Mesenchymal stem cell (in vitro differentiated cells and primary cell): ENCODE measurements around the gene NCKAP1.
A peak's percentile ranks its signal among the peaks of the same experiment; 100 is the strongest.

Source experiments
- DNase-seq: peaks from one replicate; pipeline ENCODE4 v3.0.0-alpha.2; 2013
- H2AFZ ChIP-seq: one replicate; pipeline ENCODE4 v1.6.1; 2013; ENCODE audit warnings: low read depth, mild to moderate bottlenecking, control low read depth, inconsistent platforms, low read length, moderate library complexity
- H2AK5ac ChIP-seq: 2 replicates; pipeline ENCODE4 v1.6.1; 2013; ENCODE audit warnings: low read length, moderate library complexity, mild to moderate bottlenecking, inconsistent platforms; ENCODE audit not compliant: severe bottlenecking
- H2BK120ac ChIP-seq: one replicate; pipeline ENCODE4 v1.6.1; 2013; ENCODE audit warnings: low read depth, mild to moderate bottlenecking, inconsistent platforms, low read length, moderate library complexity
- H2BK12ac ChIP-seq, 2 experiments: one replicate each; pipeline ENCODE4 v1.6.1; 2013; ENCODE audit warnings: inconsistent platforms in 2 of 2, low read length in 2 of 2, mild to moderate bottlenecking in 2 of 2, moderate library complexity in 2 of 2, control low read depth in 1 of 2
- H2BK15ac ChIP-seq: one replicate; pipeline ENCODE4 v1.6.1; 2013; ENCODE audit warnings: mild to moderate bottlenecking, low read depth, inconsistent platforms; ENCODE audit not compliant: poor library complexity, severe bottlenecking
- H2BK5ac ChIP-seq: 2 replicates; pipeline ENCODE4 v1.6.1; 2013; ENCODE audit warnings: low read depth, mild to moderate bottlenecking, low read length, control low read depth, inconsistent platforms; ENCODE audit not compliant: poor library complexity, severe bottlenecking
- H3K14ac ChIP-seq, 2 experiments: one replicate each; pipeline ENCODE4 v1.6.1; 2013; ENCODE audit warnings: inconsistent platforms in 2 of 2, low read length in 2 of 2, control low read depth in 1 of 2, mild to moderate bottlenecking in 1 of 2, moderate library complexity in 1 of 2
- H3K18ac ChIP-seq, 2 experiments: one replicate each; pipeline ENCODE4 v1.6.1; 2013; ENCODE audit warnings: inconsistent platforms in 2 of 2, low read length in 2 of 2, control low read depth in 1 of 2, low read depth in 1 of 2, mild to moderate bottlenecking in 1 of 2
- H3K23ac ChIP-seq, 2 experiments: one replicate each; pipeline ENCODE4 v1.6.1; 2013; ENCODE audit warnings: inconsistent platforms in 2 of 2, low read length in 2 of 2, mild to moderate bottlenecking in 2 of 2, moderate library complexity in 2 of 2, control low read depth in 1 of 2
- H3K27ac ChIP-seq: 2 replicates; pipeline ENCODE4 v1.5.1; 2013; ENCODE audit warnings: mild to moderate bottlenecking, moderate library complexity, low read length, control low read depth, inconsistent platforms; ENCODE audit not compliant: poor library complexity, severe bottlenecking
- H3K27me3 ChIP-seq, 2 experiments: 2 replicates each; pipeline versions ENCODE4 v1.6.1 to v1.7.0; 2013; ENCODE audit warnings: low read length in 2 of 2, mild to moderate bottlenecking in 2 of 2, moderate library complexity in 2 of 2, control low read depth in 1 of 2, inconsistent platforms in 1 of 2; ENCODE audit not compliant: control insufficient read depth in 1 of 2, insufficient read depth in 1 of 2
- H3K36me3 ChIP-seq, 2 experiments: 2 replicates each; pipeline versions ENCODE4 v1.6.1 to v1.7.0; 2013; ENCODE audit warnings: low read length in 2 of 2, control low read depth in 1 of 2, inconsistent platforms in 1 of 2, low read depth in 1 of 2, mild to moderate bottlenecking in 1 of 2; ENCODE audit not compliant: insufficient read depth in 2 of 2, control insufficient read depth in 1 of 2
- H3K4ac ChIP-seq, 2 experiments: one replicate each; pipeline ENCODE4 v1.6.1; 2013; ENCODE audit warnings: inconsistent platforms in 2 of 2, low read length in 2 of 2, mild to moderate bottlenecking in 2 of 2, moderate library complexity in 2 of 2, control low read depth in 1 of 2, low read depth in 1 of 2
- H3K4me1 ChIP-seq: 2 replicates; pipeline ENCODE4 v1.6.1; 2013; ENCODE audit warnings: low read depth, low read length, control low read depth; ENCODE audit not compliant: control insufficient read depth, insufficient read depth
- H3K4me2 ChIP-seq: 2 replicates; pipeline ENCODE4 v1.6.1; 2013; ENCODE audit warnings: low read length, mild to moderate bottlenecking, inconsistent platforms; ENCODE audit not compliant: poor library complexity, severe bottlenecking
- H3K4me3 ChIP-seq, 2 experiments: 2 replicates each; pipeline versions ENCODE4 v1.5.1 to v1.7.0; 2013; ENCODE audit warnings: low read length in 2 of 2, mild to moderate bottlenecking in 2 of 2, control low read depth in 1 of 2, low read depth in 1 of 2; ENCODE audit not compliant: insufficient read depth in 1 of 2
- H3K79me1 ChIP-seq: replicated peaks from 2 replicates; pipeline ENCODE4 v1.6.1; 2013; ENCODE audit warnings: mild to moderate bottlenecking, control low read depth, low read length, inconsistent platforms; ENCODE audit not compliant: poor library complexity, severe bottlenecking
- H3K9ac ChIP-seq: 2 replicates; pipeline ENCODE4 v1.7.0; 2013; ENCODE audit warnings: mild to moderate bottlenecking, low read length, moderate library complexity
- H3K9me3 ChIP-seq: 2 replicates; pipeline ENCODE4 v1.7.0; 2013; ENCODE audit warnings: mild to moderate bottlenecking, low read length; ENCODE audit not compliant: control insufficient read depth
- H4K8ac ChIP-seq: one replicate; pipeline ENCODE4 v1.6.1; 2013; ENCODE audit warnings: inconsistent platforms, mild to moderate bottlenecking, low read length, moderate library complexity
- H4K91ac ChIP-seq: one replicate; pipeline ENCODE4 v1.6.1; 2013; ENCODE audit warnings: mild to moderate bottlenecking, low read length, inconsistent platforms
- WGBS: methylation state at CpG from one replicate; pipeline ENCODE4 v1.1.7; 2013; ENCODE audit warnings: mixed read lengths; 5-methylcytosine and 5-hydroxymethylcytosine counted together

NCKAP1 gene

DNA sequence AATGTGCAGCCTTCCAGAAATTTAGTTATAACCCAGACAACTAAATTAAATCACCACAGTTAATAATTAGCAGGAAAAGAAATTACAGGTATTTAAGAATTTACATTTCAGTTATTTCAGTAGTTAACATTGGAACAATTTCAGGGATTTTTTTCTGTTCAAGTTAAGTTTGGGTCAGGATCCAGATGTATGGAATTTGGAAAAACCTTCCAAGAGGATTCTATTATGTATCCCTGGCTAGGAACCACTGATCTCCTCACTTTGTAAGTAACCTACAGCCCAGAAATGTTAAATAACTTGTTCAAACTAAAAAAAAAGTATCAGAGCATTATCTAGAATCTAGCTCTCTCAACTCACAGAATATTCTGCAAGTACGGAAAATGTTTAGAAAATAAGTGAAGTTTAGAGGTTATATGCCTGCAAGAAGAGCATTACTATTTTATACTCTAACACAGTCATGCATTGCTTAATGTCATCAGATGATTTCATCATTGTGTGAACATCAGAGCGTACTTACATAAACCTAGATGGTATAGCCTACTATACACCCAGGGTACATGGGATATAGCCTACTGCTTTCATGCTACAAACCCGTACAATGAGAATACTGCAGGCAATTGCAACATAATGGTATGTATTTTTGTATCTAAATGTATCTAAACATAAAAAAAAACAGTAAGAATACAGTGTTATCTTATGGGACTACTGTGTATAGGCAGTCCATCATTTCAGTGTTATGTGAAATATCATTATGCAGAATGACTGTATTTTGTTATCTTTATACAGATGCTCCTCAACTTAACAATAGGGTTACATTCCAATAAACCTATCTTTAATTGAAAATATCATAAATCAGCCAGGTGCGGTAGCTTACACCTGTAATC, 6.1 kb downstream of the NCKAP1 start:
- no peak overlapping the region for H2BK15ac ChIP-seq
- WGBS: 100% methylated on average over 2 of the region's 4 CpGs

DNA sequence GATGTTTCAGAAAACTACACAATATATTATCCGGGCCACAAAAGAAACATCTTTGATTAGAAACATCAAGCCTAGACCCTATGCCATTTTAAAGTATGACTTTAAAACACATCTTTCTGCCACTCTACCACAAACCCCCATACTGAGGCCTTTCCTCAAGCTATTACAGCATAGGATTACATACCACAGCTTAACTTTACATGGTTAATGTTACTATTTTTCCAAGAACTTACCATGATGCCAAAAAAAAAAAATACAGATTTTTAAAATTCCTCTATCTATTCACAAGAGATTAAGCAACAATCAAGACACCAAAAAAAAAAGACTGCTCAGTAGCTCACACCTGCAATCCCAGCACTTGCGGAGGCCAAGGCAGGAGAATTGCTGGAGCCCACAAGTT, 9.0 kb downstream of the NCKAP1 start:
- 97% methylated on average over 2 of the region's 2 CpGs for WGBS
- Histone ChIP-seq H3K4me1 (peaks cover 5% of the 10 kb centered on the region), H3K79me1 (no peaks in the 10 kb centered on the region), H2BK12ac (no peak overlapping the region), H3K4me3 (no peak overlapping the region), H3K9ac (no peak overlapping the region), H2BK5ac (no peak overlapping the region), H2AK5ac (no peak overlapping the region), H4K8ac (no peak overlapping the region), H2BK15ac (no peak overlapping the region), H3K36me3 (peaks cover 0 to 3% of the 10 kb centered on the region in 2 experiments), H3K14ac (no peak overlapping the region), H3K27me3 (no peaks in the 10 kb centered on the region), H3K18ac (no peak overlapping the region), H3K4ac (no peak overlapping the region), H3K27ac (no peak overlapping the region), H3K9me3 (no peaks in the 10 kb centered on the region), H3K4me2 (no peak overlapping the region), H4K91ac (no peak overlapping the region), H2BK120ac (no peak overlapping the region), H3K23ac (no peak overlapping the region), H2AFZ (no peak overlapping the region)
- DNase-seq: no peak

More for the DNA sequence above, 6.1 kb downstream of the NCKAP1 start:
- Histone ChIP-seq H3K18ac (no peak overlapping the region), H2AFZ (no peak overlapping the region), H3K9me3 (no peaks in the 10 kb centered on the region), H2BK12ac (no peak overlapping the region), H3K36me3 (peaks cover 0 to 3% of the 10 kb centered on the region in 2 experiments), H3K4me2 (no peak overlapping the region), H4K91ac (no peak overlapping the region), H3K27me3 (no peaks in the 10 kb centered on the region), H3K79me1 (no peaks in the 10 kb centered on the region), H3K4ac (no peak overlapping the region), H2BK5ac (no peak overlapping the region), H2BK120ac (no peak overlapping the region), H3K4me1 (peaks cover 5% of the 10 kb centered on the region), H3K23ac (no peak overlapping the region), H2AK5ac (no peak overlapping the region), H3K27ac (no peak overlapping the region), H3K9ac (no peak overlapping the region), H3K14ac (no peak overlapping the region), H3K4me3 (no peak overlapping the region), H4K8ac (no peak overlapping the region)
- peak; percentile 64 for DNase-seq

- H2BK12ac ChIP-seq: no peak overlapping the region
- H2BK15ac ChIP-seq: no peak overlapping the region
- H2AFZ ChIP-seq: no peak overlapping the region
- no peak overlapping the region for H3K23ac ChIP-seq
- no peaks in the 10 kb centered on the region for H3K79me1 ChIP-seq
- no peak overlapping the region for H2BK120ac ChIP-seq
- H2AK5ac ChIP-seq: no peak overlapping the region
- peaks cover 5% of the 10 kb centered on the region for H3K4me1 ChIP-seq
- H2BK5ac ChIP-seq: no peak overlapping the region
- H4K8ac ChIP-seq: no peak overlapping the region
- no peak overlapping the region for H3K4me2 ChIP-seq
- H4K91ac ChIP-seq: no peak overlapping the region
- no peak overlapping the region for H3K18ac ChIP-seq
- H3K14ac ChIP-seq: no peak overlapping the region
- peaks cover 0 to 9% of the 10 kb centered on the region in 2 experiments for H3K36me3 ChIP-seq
- H3K4ac ChIP-seq: no peak overlapping the region
- no peak overlapping the region for H3K27ac ChIP-seq
- DNase-seq: no peak
- no peaks in the 10 kb centered on the region for H3K9me3 ChIP-seq
- no peaks in the 10 kb centered on the region for H3K27me3 ChIP-seq
- H3K4me3 ChIP-seq: no peak overlapping the region
- H3K9ac ChIP-seq: no peak overlapping the region
Observed at GRCh38 chr2:183028108-183028507, 10.1 kb downstream of the NCKAP1 start.

- no CpG with 5 or more reads among the region's 1 CpG for WGBS
- Histone ChIP-seq H3K9me3 (no peaks in the 10 kb centered on the region), H3K9ac (no peak overlapping the region), H2BK120ac (no peak overlapping the region), H3K79me1 (no peaks in the 10 kb centered on the region), H2BK5ac (no peak overlapping the region), H3K27me3 (no peaks in the 10 kb centered on the region), H3K18ac (no peak overlapping the region), H4K8ac (no peak overlapping the region), H3K27ac (no peak overlapping the region), H3K36me3 (peaks cover 0 to 15% of the 10 kb centered on the region in 2 experiments), H3K23ac (no peak overlapping the region), H2AFZ (no peak overlapping the region), H3K4me1 (peaks cover 3% of the 10 kb centered on the region), H4K91ac (no peak overlapping the region), H2BK12ac (no peak overlapping the region), H3K4me3 (no peak overlapping the region), H3K4ac (no peak overlapping the region), H2BK15ac (no peak overlapping the region), H3K14ac (no peak overlapping the region), H3K4me2 (no peak overlapping the region), H2AK5ac (no peak overlapping the region)
- DNase-seq: no peak
Observed at GRCh38 chr2:183027443-183027842, 10.8 kb downstream of the NCKAP1 start.
